GM23338 (cell line): ENCODE results near the gene ARHGEF25. TPM values are rescaled to one million over a fixed set of nuclear protein-coding genes. Genes with fewer than 3 reads are reported as not detected.

ENCODE experiments used
- ATAC-seq: fragments of 200-7000 bp; cut with Tn5 transposase; 3 replicates; pipeline ENCODE4 v1.9.1; 2020
- DNase-seq: peaks from one replicate; pipeline ENCODE4 v3.0.0-alpha.2; 2015; ENCODE audit warnings: low spot score
- H2AFZ ChIP-seq: fragments of 200-600 bp; sonication (generic); 2 replicates; pipeline ENCODE4 v1.8.0; 2016; ENCODE audit warnings: antibody characterized with exemption, mild to moderate bottlenecking, moderate library complexity
- H3F3A ChIP-seq: fragments of 200-600 bp; sonication (generic); replicated peaks from 2 replicates; pipeline ENCODE4 v1.8.0; 2017; ENCODE audit warnings: antibody characterized with exemption, mixed run types, low read depth
- H3K27ac ChIP-seq: fragments of 200-600 bp; sonication (generic); 2 replicates; pipeline ENCODE4 v1.6.1; 2016; ENCODE audit warnings: low read depth
- H3K27me3 ChIP-seq: fragments of 200-600 bp; sonication (generic); 2 replicates; pipeline ENCODE4 v1.8.0; 2016; ENCODE audit warnings: mild to moderate bottlenecking, mixed run types, moderate library complexity; ENCODE audit not compliant: insufficient read depth
- H3K36me3 ChIP-seq: fragments of 200-600 bp; sonication (generic); 2 replicates; pipeline ENCODE4 v1.8.0; 2016; ENCODE audit warnings: mild to moderate bottlenecking; ENCODE audit not compliant: insufficient read depth
- H3K4me1 ChIP-seq: fragments of 200-600 bp; sonication (generic); 2 replicates; pipeline ENCODE4 v1.8.0; 2016; ENCODE audit warnings: mild to moderate bottlenecking, moderate library complexity; ENCODE audit not compliant: insufficient read depth
- H3K4me2 ChIP-seq: fragments of 200-600 bp; sonication (generic); 2 replicates; pipeline ENCODE4 v1.7.1; 2017; ENCODE audit warnings: mixed run types
- H3K4me3 ChIP-seq: fragments of 200-600 bp; sonication (generic); 2 replicates; pipeline ENCODE4 v1.6.1; 2016; ENCODE audit warnings: mixed run types
- H3K79me2 ChIP-seq: fragments of 200-600 bp; sonication (generic); replicated peaks from 2 replicates; pipeline ENCODE4 v1.8.0; 2017; ENCODE audit warnings: mild to moderate bottlenecking; ENCODE audit not compliant: insufficient read depth
- H3K9me2 ChIP-seq: fragments of 200-600 bp; sonication (generic); 2 replicates; pipeline ENCODE4 v1.8.0; 2017; ENCODE audit not compliant: insufficient read depth
- H4K20me1 ChIP-seq: fragments of 200-600 bp; sonication (generic); replicated peaks from 2 replicates; pipeline ENCODE4 v1.8.0; 2017; ENCODE audit warnings: mild to moderate bottlenecking; ENCODE audit not compliant: insufficient read depth
- H3K27ac Mint-ChIP-seq: 2 replicates; pipeline ENCODE4 v1.8.0; 2020; ENCODE audit warnings: inconsistent platforms, mild to moderate bottlenecking, moderate library complexity, mixed read lengths
- H3K27me3 Mint-ChIP-seq: 3 replicates; pipeline ENCODE4 v1.8.0; 2022; ENCODE audit warnings: low read depth, mild to moderate bottlenecking, moderate library complexity, mixed read lengths, inconsistent platforms; ENCODE audit not compliant: insufficient read depth, poor library complexity
- H3K36me3 Mint-ChIP-seq: 3 replicates; pipeline ENCODE4 v1.8.0; 2021; ENCODE audit warnings: low read depth, mild to moderate bottlenecking, inconsistent platforms, moderate library complexity, mixed read lengths
- H3K4me1 Mint-ChIP-seq: 3 replicates; pipeline ENCODE4 v1.8.0; 2020; ENCODE audit warnings: mild to moderate bottlenecking, inconsistent platforms, mixed read lengths
- H3K4me3 Mint-ChIP-seq: 3 replicates; pipeline ENCODE4 v1.8.0; 2021; ENCODE audit warnings: moderate library complexity, mild to moderate bottlenecking, inconsistent platforms, mixed read lengths
- H3K9me3 Mint-ChIP-seq: 3 replicates; pipeline ENCODE4 v1.8.0; 2020; ENCODE audit warnings: moderate library complexity, mild to moderate bottlenecking, inconsistent platforms, mixed read lengths
- CREB1 ChIP-seq: fragments of 250-450 bp; sonication (Bioruptor Pico); IDR thresholded peaks from 2 replicates; pipeline ENCODE4 v1.5.0; 2020; ENCODE audit warnings: low read depth, mild to moderate bottlenecking, moderate library complexity
- EZH2 ChIP-seq: fragments of 200-600 bp; sonication (generic); IDR thresholded peaks from one replicate; pipeline ENCODE4 v1.8.0; 2017; ENCODE audit warnings: antibody characterized with exemption, mild to moderate bottlenecking, low read depth; ENCODE audit not compliant: unreplicated experiment
- EZH2phosphoT487 ChIP-seq: fragments of 200-600 bp; sonication (generic); IDR thresholded peaks from one replicate; pipeline ENCODE4 v1.8.1; 2018; ENCODE audit warnings: antibody characterized with exemption; ENCODE audit not compliant: unreplicated experiment
- JUNB ChIP-seq: IDR thresholded peaks from one replicate; pipeline ENCODE4 v1.6.1; 2016; ENCODE audit warnings: antibody characterized with exemption; ENCODE audit not compliant: unreplicated experiment
- NANOG ChIP-seq: IDR thresholded peaks from 2 replicates; pipeline ENCODE4 v1.6.1; 2016; ENCODE audit warnings: antibody characterized with exemption, borderline replicate concordance
- POLR2AphosphoS5 ChIP-seq: IDR thresholded peaks from 2 replicates; pipeline ENCODE4 v1.6.1; 2016; ENCODE audit warnings: antibody characterized with exemption, low read depth
- STAT1 ChIP-seq: IDR thresholded peaks from one replicate; pipeline ENCODE4 v1.6.1; 2016; ENCODE audit warnings: antibody characterized with exemption; ENCODE audit not compliant: unreplicated experiment
- ZNF114 ChIP-seq: fragments of 250-450 bp; sonication (Bioruptor Pico); IDR thresholded peaks from 2 replicates; pipeline ENCODE4 v1.5.0; 2020; ENCODE audit warnings: mild to moderate bottlenecking, moderate library complexity
- ZNF331 ChIP-seq: fragments of 250-450 bp; sonication (Bioruptor Pico); IDR thresholded peaks from 2 replicates; pipeline ENCODE4 v1.5.0; 2020; ENCODE audit warnings: low read depth, mild to moderate bottlenecking, moderate library complexity
- polyA plus RNA-seq: library from polyadenylated mRNA; unstranded; fragments of >200 nt; fragmentation: Nextera tagmentation; extraction: Ambion mirVana; gene quantifications from 2 replicates; pipeline ENCODE4 v1.2.1, GENCODE V29; 2016
- total RNA-seq: library from RNA; depleted of rRNA; stranded (reverse); fragments of >200 nt; shearing (Covaris generic); gene quantifications from 2 replicates; pipeline ENCODE4 v1.2.3, GENCODE V29; 2014
- TF ChIP-seq, protein P1 (sequence below), 2 experiments: fragments of 200-600 bp in 1 of 2; sonication (generic) in 1 of 2; conservative IDR thresholded peaks; 2 replicates each; pipeline versions ENCODE4 v1.5.1 to v1.6.1; 2016 to 2017; ENCODE audit warnings: antibody characterized with exemption in 2 of 2, low read depth in 2 of 2, mild to moderate bottlenecking in 2 of 2, moderate library complexity in 1 of 2
- TF ChIP-seq, protein P2 (sequence below): IDR thresholded peaks from one replicate; pipeline ENCODE4 v1.6.1; 2018; ENCODE audit warnings: antibody characterized with exemption; ENCODE audit not compliant: unreplicated experiment
- TF ChIP-seq, protein P3 (sequence below): fragments of 250-450 bp; sonication (Bioruptor Pico); IDR thresholded peaks from 2 replicates; pipeline ENCODE4 v1.5.0; 2020; ENCODE audit warnings: mild to moderate bottlenecking, moderate library complexity
- TF ChIP-seq, protein P4 (sequence below): IDR thresholded peaks from 2 replicates; pipeline ENCODE4 v1.6.1; 2016; ENCODE audit warnings: antibody characterized with exemption

The ARHGEF25 gene
- total and polyA plus RNA-seq, 2 experiments from 2014 or later, result 0.53 to 10.2 TPM

DNA sequence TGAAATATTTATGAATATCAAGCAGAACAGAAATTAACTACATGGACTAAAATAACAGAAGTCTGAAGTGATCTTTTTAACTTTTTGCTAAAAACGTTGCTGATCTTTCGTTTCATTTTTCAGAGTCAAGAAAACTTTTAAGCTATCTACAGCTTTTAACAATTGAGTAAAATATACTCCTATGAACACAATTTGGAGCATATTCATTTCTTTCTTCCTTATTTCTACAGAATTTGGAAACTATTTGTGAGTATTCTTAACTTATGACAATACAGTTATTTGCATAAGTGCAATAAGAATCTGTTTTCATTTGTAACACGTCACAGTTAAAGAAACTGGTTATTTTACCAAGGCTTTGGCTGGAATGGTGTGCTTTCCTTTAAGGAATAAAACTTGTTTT lies 42.8 kb downstream of the ARHGEF25 start:
- H3K27ac Mint-ChIP-seq, result no peak overlapping the region
- Histone ChIP-seq H3F3A (no peaks in the 10 kb centered on the region), H4K20me1 (no peaks in the 10 kb centered on the region), H3K27me3 (no peaks in the 10 kb centered on the region), H3K36me3 (no peaks in the 10 kb centered on the region), H3K4me1 (no peaks in the 10 kb centered on the region), H3K9me2 (no peaks in the 10 kb centered on the region), H2AFZ (no peak overlapping the region), H3K79me2 (no peaks in the 10 kb centered on the region), H3K4me3 (no peak overlapping the region), H3K4me2 (no peak overlapping the region), H3K27ac (no peak overlapping the region)
- no peaks in the 10 kb centered on the region for H3K27me3 Mint-ChIP-seq
- H3K36me3 Mint-ChIP-seq, result peaks cover 3% of the 10 kb centered on the region; the same call in 2 of the 3 replicates
- H3K4me1 Mint-ChIP-seq, result no peaks in the 10 kb centered on the region
- no peak for ATAC-seq
- TF ChIP-seq, protein P1, sequence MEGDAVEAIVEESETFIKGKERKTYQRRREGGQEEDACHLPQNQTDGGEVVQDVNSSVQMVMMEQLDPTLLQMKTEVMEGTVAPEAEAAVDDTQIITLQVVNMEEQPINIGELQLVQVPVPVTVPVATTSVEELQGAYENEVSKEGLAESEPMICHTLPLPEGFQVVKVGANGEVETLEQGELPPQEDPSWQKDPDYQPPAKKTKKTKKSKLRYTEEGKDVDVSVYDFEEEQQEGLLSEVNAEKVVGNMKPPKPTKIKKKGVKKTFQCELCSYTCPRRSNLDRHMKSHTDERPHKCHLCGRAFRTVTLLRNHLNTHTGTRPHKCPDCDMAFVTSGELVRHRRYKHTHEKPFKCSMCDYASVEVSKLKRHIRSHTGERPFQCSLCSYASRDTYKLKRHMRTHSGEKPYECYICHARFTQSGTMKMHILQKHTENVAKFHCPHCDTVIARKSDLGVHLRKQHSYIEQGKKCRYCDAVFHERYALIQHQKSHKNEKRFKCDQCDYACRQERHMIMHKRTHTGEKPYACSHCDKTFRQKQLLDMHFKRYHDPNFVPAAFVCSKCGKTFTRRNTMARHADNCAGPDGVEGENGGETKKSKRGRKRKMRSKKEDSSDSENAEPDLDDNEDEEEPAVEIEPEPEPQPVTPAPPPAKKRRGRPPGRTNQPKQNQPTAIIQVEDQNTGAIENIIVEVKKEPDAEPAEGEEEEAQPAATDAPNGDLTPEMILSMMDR (conservative IDR thresholded peaks at IDR 0.05; ENCODE audit: low read depth in 2 of 2), result no peak
- TF ChIP-seq POLR2AphosphoS5 (no peak), ZNF331 (CRISPR knock-in tag) (no peak), STAT1 (no peak), EZH2phosphoT487 (no peak), NANOG (no peak), CREB1 (CRISPR knock-in tag) (no peak), EZH2 (no peak), JUNB (no peak), ZNF114 (CRISPR knock-in tag) (no peak)
- TF ChIP-seq, protein P2, sequence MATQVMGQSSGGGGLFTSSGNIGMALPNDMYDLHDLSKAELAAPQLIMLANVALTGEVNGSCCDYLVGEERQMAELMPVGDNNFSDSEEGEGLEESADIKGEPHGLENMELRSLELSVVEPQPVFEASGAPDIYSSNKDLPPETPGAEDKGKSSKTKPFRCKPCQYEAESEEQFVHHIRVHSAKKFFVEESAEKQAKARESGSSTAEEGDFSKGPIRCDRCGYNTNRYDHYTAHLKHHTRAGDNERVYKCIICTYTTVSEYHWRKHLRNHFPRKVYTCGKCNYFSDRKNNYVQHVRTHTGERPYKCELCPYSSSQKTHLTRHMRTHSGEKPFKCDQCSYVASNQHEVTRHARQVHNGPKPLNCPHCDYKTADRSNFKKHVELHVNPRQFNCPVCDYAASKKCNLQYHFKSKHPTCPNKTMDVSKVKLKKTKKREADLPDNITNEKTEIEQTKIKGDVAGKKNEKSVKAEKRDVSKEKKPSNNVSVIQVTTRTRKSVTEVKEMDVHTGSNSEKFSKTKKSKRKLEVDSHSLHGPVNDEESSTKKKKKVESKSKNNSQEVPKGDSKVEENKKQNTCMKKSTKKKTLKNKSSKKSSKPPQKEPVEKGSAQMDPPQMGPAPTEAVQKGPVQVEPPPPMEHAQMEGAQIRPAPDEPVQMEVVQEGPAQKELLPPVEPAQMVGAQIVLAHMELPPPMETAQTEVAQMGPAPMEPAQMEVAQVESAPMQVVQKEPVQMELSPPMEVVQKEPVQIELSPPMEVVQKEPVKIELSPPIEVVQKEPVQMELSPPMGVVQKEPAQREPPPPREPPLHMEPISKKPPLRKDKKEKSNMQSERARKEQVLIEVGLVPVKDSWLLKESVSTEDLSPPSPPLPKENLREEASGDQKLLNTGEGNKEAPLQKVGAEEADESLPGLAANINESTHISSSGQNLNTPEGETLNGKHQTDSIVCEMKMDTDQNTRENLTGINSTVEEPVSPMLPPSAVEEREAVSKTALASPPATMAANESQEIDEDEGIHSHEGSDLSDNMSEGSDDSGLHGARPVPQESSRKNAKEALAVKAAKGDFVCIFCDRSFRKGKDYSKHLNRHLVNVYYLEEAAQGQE, result no peak
- TF ChIP-seq, protein P3, sequence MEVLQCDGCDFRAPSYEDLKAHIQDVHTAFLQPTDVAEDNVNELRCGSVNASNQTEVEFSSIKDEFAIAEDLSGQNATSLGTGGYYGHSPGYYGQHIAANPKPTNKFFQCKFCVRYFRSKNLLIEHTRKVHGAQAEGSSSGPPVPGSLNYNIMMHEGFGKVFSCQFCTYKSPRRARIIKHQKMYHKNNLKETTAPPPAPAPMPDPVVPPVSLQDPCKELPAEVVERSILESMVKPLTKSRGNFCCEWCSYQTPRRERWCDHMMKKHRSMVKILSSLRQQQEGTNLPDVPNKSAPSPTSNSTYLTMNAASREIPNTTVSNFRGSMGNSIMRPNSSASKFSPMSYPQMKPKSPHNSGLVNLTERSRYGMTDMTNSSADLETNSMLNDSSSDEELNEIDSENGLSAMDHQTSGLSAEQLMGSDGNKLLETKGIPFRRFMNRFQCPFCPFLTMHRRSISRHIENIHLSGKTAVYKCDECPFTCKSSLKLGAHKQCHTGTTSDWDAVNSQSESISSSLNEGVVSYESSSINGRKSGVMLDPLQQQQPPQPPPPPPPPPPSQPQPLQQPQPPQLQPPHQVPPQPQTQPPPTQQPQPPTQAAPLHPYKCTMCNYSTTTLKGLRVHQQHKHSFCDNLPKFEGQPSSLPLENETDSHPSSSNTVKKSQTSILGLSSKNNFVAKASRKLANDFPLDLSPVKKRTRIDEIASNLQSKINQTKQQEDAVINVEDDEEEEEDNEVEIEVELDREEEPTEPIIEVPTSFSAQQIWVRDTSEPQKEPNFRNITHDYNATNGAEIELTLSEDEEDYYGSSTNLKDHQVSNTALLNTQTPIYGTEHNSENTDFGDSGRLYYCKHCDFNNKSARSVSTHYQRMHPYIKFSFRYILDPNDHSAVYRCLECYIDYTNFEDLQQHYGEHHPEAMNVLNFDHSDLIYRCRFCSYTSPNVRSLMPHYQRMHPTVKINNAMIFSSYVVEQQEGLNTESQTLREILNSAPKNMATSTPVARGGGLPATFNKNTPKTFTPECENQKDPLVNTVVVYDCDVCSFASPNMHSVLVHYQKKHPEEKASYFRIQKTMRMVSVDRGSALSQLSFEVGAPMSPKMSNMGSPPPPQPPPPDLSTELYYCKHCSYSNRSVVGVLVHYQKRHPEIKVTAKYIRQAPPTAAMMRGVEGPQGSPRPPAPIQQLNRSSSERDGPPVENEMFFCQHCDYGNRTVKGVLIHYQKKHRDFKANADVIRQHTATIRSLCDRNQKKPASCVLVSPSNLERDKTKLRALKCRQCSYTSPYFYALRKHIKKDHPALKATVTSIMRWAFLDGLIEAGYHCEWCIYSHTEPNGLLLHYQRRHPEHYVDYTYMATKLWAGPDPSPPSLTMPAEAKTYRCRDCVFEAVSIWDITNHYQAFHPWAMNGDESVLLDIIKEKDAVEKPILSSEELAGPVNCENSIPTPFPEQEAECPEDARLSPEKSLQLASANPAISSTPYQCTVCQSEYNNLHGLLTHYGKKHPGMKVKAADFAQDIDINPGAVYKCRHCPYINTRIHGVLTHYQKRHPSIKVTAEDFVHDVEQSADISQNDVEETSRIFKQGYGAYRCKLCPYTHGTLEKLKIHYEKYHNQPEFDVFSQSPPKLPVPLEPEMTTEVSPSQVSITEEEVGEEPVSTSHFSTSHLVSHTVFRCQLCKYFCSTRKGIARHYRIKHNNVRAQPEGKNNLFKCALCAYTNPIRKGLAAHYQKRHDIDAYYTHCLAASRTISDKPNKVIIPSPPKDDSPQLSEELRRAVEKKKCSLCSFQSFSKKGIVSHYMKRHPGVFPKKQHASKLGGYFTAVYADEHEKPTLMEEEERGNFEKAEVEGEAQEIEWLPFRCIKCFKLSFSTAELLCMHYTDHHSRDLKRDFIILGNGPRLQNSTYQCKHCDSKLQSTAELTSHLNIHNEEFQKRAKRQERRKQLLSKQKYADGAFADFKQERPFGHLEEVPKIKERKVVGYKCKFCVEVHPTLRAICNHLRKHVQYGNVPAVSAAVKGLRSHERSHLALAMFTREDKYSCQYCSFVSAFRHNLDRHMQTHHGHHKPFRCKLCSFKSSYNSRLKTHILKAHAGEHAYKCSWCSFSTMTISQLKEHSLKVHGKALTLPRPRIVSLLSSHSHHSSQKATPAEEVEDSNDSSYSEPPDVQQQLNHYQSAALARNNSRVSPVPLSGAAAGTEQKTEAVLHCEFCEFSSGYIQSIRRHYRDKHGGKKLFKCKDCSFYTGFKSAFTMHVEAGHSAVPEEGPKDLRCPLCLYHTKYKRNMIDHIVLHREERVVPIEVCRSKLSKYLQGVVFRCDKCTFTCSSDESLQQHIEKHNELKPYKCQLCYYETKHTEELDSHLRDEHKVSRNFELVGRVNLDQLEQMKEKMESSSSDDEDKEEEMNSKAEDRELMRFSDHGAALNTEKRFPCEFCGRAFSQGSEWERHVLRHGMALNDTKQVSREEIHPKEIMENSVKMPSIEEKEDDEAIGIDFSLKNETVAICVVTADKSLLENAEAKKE, result no peak
- TF ChIP-seq, protein P4, sequence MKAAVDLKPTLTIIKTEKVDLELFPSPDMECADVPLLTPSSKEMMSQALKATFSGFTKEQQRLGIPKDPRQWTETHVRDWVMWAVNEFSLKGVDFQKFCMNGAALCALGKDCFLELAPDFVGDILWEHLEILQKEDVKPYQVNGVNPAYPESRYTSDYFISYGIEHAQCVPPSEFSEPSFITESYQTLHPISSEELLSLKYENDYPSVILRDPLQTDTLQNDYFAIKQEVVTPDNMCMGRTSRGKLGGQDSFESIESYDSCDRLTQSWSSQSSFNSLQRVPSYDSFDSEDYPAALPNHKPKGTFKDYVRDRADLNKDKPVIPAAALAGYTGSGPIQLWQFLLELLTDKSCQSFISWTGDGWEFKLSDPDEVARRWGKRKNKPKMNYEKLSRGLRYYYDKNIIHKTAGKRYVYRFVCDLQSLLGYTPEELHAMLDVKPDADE, result no peak
- no peak for DNase-seq
- no peak overlapping the region for H3K4me3 Mint-ChIP-seq
- H3K9me3 Mint-ChIP-seq, result peaks cover 53% of the 10 kb centered on the region
